COR-L47 (cell line): ENCODE results near the gene MN1.

Source experiments
- DNase-seq: peaks from one replicate; lab custom pipeline; 2025; lab: John Stamatoyannopoulos, UW

MN1 gene

DNA sequence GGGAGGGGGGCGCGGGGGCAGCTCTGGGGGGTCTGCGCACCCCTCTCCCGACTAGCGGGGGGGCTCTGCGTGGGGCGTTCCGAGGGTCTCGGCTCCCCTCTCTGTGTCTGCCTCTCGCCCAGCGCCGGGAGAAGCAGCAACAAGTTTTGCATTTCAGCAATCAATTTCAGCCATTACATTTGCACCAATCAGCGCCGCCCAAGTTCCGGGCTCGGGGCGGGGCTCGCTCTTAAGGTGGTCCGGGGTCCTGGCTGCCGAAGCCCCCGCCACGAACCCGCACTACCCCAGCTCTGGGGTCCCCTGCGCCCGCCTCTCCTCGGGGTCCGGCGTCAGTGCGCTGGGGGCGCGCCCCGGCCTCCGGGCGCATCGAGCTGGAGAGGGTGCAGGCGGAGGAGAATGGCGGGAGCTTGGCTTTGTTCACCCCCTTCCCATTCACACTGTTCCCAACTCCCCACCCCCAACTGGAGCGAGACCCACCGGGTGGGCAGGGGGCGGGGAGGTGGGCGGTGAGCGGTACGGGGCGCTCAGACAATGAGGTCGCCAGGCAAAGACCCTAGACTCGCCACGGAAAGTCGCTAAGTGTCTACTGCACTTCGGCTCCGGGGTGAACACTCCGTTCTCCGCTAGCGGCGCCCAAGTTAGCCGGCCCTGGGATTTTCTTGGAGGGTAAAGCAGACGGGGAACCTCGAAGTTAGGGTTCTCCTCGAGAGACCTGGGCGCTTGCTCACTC lies at the start of gene MN1:
TSS of gene MN1 (minus strand) at position 141 of the 730 bp plus-strand sequence. CDS start 1,213 bp downstream, outside the sequence.
- DNase-seq: no peak

DNA sequence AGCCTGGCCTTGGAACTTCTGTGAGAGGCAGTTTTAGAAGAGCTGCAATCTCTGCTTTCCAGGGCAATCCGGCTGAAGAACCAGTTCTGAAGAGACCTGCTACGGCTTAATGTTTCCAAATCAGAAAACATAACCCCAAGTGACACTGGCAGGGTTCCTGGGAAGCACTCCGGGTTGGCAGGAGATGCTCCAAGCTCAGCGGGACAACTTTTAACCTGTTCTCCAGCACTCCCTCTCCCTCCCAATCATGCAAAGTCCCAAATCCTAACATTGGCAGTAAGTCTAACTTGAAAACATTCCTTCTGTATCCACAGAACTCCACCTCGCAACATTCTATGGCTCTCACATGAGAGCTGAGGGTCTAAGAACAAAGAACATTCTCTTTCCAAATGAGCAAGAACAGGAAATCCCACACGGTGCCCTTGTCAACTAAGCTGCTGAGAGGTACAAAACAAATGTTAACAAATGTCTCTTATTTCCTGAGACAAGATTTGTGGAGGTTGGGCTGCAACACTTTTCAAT lies 48.5 kb upstream of the MN1 start:
- no peak for DNase-seq

DNA sequence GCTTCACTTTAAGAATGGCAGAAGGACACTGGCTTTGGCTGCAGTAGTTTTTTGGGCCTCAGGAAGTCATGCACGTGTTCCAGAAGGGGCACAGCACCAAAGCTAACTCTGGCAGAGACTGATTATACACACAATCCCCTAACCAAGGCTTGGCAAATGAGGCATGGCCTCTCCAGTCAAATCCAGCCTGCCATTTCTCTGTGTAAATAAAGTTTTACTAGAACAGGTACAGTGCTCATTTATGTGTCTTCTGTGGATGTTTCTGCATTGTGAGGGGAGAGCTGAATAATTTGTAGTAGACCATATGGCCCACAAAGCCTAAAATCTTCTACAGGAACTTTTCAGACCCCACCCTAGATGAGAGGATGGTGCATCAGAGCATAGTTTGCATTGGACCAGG lies 46.4 kb upstream of the MN1 start:
- no peak for DNase-seq

DNA sequence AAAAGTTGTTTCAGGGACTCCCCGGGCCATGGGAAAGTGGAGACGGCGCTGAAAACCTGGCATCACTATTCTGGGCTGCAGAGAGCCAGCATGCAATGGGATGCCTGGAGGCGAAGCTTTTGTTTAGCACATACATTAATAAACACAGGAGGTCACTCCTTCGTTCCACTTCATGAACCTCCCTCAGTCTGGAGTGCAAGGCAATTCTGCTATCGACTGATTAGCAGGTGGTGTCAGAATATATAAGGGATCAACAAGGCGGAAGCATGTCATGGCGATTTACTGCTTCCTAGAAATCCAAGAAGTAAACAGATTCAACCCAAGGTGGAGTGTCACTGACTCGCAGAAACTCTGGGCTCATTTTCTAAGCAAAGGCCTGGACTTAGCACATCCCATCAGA lies 45.4 kb upstream of the MN1 start:
- DNase-seq: no peak

DNA sequence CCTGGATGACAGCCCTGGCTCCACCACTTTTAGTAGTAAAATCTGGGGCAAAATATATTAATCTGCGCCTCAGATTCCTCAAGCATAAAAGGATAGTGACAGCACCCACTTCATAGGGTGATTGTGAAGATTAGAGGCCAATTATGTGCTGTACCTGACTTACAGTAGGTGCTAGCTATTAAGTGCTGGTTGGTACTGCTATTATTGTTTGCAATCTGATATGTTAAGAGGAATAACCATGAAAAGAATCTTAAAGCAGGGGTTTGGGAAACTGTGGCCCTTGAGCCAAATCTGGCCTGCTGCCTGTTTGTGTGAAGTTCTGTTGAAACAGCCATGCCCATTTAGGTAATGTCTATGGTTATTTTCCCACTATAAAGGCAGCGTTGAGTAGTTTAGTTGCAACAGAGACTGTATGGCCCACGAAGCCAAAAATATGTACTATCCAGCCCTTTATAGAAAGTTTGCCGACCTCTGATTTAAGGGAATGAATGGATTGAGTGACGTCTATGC lies 44.7 kb upstream of the MN1 start:
- no peak for DNase-seq

DNA sequence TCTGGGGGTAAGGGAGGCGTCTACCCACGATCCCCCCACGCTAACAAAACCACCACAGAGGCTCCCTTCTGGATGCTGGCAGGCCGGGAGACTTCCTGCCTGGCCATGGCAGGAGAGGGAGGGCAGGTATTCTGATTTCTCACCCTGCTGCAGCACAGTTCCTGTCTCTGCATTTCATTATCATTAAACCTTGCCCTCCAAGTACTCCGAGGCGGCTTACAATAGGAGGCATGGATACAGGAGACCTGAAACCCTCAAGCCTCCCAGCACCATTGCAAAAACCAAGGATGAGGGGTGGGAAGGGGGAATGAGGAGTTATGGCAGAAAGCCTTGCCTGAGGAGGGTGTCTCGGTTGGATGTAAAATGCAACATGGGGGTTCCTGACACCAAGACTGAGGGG lies 44.1 kb upstream of the MN1 start:
- DNase-seq: no peak

DNA sequence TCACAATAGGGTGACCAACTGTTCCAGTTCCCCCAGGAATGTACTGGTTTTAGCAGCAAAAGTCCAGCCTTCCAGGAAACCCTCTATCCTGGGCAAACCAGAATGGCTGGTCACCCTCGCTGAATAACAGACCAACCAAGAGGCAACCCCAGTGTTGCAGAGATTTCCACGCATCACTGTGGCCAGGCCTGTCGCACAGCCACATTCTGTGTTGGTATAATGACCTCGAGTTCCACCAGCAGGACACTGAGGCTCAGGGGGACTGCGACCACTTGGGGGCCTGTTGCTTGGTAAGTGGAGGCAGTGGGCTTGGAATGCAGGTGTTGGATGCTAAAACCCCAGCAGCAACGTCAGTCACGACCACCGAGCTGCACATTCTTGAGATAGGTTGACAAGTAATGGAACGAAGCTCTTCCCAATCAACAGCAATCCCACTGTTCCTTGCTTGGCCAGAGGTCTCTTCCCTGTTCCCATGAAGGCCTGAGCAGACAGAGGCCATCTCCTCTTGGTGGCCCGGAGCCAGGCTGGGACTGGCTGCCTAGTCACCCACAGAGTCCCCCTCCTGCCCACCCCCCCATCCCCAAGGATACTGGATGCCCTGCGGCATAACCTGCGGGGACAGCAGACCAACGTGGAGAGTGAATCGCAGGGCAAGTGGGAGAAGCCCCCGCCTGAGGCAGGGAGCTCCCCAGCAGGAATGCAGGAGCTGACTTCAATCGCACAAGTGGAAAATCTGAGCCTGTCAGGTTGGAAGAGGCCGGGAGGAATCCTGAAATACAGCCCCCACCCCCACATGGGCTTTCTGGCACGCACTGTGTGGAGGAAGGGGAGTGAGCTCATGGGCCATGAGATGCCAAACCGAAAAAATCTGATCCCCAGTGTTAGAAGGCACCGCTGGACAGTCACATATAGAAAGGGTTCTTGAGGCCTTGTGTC lies 43.4 kb upstream of the MN1 start:
- no peak for DNase-seq

DNA sequence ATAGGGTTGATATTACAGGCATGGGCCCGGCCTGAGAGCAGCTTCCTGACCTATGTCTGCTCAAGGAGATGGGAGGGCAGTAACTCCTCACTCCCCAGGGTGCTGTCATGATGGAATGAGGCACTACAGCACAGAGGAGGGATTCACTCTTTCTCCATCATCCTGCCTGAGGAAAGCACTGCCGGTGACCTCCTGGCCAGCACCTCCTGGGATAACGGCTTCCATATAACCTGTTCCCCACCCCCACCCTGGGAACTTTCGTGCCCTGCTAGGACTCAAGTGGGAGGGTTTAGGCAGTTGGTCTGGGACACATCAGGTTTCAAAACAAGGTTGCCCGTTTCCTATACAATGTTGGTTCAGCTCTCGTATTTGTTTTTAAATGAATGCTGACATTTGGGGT lies 42.7 kb upstream of the MN1 start:
- DNase-seq: no peak

DNA sequence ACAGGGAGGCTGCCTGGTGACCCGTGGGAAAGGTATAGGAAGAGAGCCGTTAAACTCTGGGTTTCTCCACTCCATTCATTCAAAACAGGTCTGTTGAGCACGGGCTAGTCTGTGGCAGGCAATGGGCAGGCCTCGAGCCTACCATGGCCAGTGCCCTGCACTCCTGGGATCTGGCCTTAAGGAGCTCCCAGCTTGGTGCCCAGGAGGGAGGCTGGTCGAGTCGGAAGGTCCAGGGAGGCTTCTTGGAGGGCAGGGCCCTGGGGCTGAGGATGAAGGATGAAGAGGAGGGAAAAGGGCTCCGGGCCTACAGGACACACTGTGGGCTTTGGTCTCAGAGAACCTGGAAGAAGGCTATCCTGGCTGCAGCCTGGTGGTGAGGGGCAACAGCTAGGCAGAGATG lies 41.9 kb upstream of the MN1 start:
- DNase-seq: no peak

DNA sequence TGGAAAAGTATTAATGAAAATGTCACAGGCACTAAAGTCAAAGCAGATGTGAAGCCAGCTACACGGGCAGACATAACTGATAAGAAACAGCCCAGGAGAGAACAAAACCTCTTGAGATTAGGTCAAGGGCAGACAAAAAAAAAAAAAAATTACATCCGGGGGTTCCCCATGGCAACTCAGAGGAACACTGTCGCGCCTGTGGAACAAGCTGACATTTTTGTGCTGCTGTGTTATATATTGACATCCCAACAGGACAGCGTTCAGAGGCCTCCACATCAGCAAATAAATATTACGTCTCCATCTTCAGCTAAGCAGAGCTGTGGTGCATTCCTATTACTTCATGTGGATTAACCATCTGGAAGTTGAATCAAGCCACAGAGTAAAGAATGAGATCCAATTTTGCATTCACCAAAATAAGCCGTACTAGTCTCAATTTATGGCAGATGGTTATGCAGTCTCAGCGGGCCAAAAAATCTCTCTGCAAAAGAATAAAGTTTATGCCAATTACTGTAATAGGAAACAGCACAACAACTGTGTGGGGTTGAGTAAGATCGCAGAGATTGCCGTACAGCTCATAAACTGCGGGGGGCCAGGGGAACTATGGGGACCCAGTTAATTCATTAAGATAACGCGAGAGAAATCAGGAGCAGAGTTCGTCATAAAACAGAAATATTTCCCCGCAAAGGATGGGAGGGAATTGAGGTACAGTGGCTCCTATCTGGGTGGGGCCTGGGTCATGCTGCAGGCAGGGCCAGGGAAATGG lies 41.3 kb upstream of the MN1 start:
- no peak for DNase-seq

DNA sequence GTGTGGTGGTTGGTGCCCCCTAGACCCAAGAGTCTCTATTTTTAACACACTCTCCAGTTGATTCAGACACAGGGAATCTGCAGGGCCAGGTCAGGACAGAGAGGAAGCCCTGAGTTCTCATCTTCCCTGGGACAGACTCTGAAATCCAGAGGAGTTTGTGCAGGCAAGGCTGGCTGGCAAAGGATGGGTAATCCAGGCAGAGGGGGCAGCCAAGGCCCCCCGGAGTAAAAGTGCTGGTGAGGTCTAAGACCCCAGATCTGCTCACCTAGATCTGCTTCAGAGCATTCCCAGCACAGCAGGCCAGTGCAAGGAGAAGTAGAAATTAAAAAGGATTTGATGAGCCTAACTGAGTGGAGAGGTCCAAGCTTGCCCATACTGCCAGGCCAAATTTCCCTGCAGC lies 40.6 kb upstream of the MN1 start:
- DNase-seq: no peak

DNA sequence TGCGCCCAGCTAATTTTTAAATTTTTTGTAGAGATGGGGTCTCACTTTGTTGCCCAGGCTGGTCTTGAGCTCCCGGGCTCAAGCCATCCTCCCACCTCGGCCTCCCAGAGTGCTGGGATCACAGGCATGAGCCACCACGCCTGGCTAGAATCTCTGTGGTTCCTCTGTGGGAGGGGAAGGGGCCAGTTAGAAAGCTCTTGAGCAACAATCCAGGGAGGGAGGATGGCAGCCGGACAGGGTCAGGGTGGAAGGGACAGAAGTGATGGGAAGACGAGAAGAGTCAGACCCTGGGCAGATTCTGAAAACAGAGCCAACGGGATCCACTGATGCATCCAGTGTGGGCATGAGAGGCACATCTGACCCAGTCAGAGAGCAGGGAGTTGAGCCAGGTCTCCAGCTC lies 38.9 kb upstream of the MN1 start:
- no peak for DNase-seq

DNA sequence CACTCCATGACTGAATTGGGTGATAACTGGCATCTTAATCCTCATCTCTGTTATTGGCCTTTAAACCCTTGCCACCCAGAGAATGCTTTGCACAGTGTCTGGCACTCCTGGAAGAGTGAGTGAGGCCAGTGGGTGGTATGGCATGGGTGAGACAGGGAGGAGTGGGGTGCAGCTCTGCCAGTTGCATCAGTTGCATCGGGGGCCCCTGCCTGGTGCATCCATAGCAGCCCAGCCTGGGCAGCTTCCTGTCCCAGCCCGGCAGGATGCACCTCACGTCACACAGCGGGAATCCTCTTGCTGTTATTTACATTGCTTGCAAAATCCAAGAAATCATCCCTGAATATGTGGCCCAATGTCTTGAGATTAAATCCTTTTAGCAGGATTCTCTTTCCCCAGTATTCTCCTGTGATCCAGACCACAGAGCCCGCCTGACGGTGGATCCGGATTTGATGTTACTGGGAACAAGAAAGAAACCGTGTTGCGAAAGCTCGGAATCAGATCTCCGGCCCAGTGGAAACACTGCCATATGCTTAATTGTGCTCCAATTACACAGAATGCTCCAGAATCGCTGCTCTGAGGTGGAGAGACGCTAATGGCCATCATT lies 37.6 kb upstream of the MN1 start:
- no peak for DNase-seq

DNA sequence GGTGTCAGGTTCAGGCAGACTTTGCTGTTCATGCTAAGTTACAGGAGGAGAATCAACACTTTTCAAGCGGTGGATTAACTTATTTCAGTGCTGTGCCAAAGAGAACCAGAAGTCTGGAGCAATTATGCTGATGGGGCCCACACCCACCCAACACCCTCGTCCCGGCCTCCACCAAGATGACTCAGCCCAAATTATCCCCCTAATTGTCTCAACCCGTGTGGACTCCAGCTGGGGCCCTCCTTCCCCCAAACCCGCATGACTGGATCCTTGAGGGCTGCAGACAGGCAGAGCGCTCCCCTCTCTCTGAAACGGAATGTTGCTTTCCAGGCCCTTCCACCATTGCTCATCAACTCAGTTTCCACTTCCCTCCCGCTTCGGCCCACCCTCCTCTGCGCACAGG lies 34.6 kb upstream of the MN1 start:
- no peak for DNase-seq

DNA sequence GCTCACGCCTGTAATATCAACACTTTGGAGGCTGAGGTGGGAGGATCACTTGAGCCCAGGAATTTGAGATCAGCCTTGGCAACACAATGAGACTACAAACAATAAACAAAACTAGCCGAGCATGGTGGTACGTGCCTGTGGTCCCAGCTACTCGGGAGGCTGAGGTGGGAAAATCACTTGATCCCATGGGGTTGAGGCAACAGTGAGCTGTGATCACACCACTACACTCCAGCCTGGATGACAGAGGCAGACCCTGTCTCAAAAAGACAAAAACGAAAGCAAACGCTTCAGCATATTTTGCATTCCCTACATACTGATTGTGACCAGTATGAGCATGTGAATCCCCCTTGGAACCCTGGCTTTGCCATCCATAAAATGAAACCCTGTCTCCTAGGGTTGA lies 33.9 kb upstream of the MN1 start:
- DNase-seq: no peak

DNA sequence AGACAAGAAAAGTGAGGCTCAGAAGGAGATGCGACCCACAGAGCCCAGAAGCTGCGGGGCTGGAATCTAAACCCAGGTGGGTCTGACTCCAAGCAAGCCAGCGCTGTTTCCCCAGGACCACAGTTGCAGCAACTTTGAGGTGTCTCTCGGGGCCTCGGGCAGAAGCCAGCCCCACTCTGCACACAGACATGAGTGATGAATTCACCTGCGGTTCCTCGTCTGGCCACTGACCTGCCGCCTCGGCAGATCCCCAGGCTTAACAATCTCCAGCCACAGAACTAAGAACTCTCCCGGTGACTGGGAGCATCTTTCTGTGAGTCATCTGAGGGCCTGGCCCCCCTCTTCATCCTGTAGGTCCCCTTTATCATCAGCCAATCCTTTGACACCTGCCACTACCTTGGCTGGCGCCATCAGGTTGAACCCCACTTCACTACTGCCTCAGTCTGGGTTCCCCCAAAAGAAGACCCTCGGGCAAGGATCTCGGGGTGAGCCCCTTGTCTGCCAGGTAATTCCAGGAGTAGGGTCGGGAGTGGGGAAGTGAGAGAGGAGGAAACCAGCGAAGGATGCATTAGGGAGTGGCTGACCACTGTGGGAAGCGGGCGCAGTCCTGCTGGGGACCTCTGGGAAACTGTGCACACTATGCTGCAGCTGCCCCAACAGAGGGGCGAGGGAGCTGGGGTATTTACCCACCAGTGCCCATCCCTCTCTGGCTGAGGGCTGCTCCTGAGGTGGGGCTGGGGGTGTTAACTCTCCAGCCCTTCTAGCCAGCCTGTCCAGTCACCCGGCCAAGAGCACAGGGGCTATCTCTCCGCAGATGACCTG lies 33.0 kb upstream of the MN1 start:
- DNase-seq: no peak

DNA sequence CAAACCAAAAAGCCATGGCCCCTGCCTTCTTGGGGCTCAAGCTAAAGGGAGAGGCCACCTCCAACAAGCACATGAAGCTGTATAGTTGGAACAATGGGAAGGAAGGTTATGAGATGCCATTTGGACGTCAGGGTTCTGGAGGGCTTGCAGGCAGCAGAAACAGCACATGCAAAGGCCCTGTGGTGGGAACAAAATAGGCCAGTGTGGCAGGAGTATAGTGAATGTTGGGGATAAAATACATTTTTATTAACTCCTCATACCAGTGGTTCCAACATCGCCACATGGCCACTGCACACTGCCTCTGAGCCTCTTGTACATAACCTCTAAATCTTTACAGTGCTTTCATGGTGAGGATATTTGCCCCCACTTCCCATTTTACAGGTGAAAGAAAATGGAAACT lies 32.2 kb upstream of the MN1 start:
- DNase-seq: no peak

DNA sequence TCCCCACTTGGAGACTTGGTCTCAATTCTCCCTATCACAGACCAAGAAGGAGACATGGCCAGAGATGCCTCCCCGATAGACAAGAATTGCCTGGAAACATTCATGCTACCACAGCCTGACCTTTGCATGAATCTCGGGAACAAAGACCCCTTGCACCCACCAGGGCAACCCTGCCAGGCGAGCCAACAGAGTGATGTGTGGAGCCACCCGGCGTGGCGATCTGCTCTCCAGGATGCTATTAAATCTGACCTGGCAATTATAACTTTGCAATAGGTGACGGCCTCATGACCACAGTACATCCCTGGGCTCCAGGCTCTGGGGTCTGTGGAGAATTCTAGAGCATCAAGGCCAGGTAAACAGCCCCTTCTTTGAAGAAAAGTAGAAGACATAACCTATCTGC lies 31.1 kb upstream of the MN1 start:
- DNase-seq: no peak

DNA sequence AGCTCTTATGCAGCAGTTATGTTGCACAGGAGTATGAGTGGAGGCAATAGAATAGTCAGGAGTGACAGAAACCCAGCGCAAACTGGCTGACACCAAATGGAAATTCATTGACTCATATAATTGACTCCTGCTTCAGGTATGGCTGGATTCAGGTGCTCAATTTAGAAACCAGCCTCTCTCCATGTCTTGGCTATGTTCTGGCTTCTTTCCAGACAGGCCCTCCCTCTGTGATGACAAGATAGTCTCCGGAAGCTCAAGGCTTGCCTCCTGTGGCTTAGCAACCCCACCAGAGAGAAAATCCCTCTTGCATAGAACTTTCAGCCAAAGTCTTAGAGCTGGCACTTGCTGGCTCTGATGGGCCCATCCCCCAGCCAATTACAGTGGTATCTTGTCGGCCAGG lies 28.1 kb upstream of the MN1 start:
- no peak for DNase-seq

DNA sequence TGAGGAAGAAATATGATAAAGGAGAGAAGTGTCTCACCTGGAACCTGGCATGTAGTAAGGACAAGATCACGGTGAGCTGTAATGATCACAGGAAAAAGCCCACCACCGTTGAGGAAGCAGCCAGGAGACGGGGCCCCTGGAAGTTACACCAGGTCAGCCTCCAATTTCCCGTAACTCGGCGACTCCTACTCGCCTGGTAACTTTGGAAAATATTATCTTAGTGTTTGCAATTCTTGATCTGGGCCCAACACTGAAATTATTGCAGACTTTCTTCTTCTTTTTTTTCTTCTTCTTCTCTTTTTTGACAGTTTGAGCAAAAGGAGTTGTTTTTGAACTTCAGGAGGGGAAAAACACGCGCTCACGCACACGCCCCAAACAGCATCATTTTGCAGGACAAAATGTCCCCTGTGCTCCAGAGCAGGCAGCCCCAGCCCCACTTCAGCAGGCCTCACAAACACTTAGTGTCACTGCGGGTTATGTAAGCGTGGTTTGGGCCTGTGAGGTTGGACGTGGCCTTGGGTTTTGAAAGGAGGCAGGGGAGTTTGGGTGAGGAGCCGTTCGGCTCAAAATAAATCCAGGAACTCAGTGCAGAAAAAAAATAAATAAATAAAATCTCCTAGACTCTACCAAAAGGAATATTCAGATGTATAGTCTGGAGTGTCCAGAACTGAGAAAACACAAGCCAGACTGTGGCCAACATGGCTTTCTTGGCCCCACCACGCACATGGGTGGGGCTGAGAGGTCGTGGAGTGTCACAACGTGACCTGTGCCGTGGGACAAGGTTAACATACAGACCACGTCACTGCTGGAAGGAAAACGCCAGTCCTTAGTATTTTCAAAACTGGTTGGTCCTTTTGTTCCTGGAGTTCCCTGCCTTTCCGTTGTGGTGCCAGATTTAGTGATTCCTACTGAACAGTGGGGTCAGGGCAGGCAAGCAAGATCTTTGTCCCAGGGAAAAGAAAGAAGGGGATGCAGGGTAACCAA lies 26.3 kb upstream of the MN1 start:
- no peak for DNase-seq
